HepG2 (cell line): ENCODE measurements around the gene TGFBRAP1. TPM values are rescaled to one million over a fixed set of nuclear protein-coding genes. Genes with fewer than 3 reads are reported as not detected.
A peak's percentile ranks its signal among the peaks of the same experiment; 100 is the strongest.

Source experiments
- ATAC-seq: fragments of 200-7000 bp; cut with Tn5 transposase; 3 replicates; pipeline ENCODE4 v1.9.1; 2020; ENCODE audit warnings: mild to moderate bottlenecking, moderate library complexity
- BruUV-seq: library from RNA; stranded (reverse); fragments of 400-500 nt; replicated peaks from 2 replicates; lab custom pipeline; 2021; lab: Mats Ljungman, UMichigan
- CTCF ChIA-PET: fragments of 300-600 bp; formaldehyde crosslinking; extraction: SDS; loops from one replicate; lab custom pipeline; 2021; ENCODE audit warnings: low total read pairs, inconsistent platforms, low intra/inter-chr PET ratio; lab: Yijun Ruan, JAX
- POLR2A ChIA-PET: fragments of 350-600 bp; sonication (Branson Sonifier 250); formaldehyde crosslinking; loops from one replicate; lab custom pipeline; 2020; ENCODE audit warnings: antibody characterized with exemption, inconsistent platforms; lab: Yijun Ruan, JAX
- DNase-seq: peaks from one replicate; pipeline ENCODE4 v3.0.0-alpha.2; 2015; ENCODE audit warnings: low spot score
- FAIRE-seq: peaks from 3 replicates; lab custom pipeline; 2011; peaks lifted over from hg19 to GRCh38; lab: Jason Lieb, UNC
- H2AFZ ChIP-seq: one replicate; pipeline ENCODE4 v1.6.1; 2011; ENCODE audit warnings: low read length, inconsistent platforms
- H3K27ac ChIP-seq: fragments of 300-600 bp; 3 replicates; pipeline ENCODE4 v1.8.0; 2011; ENCODE audit warnings: mixed run types, mild to moderate bottlenecking, mixed read lengths, low read length, inconsistent platforms; ENCODE audit not compliant: insufficient read depth; ENCODE audit errors: extremely low read length
- H3K27me3 ChIP-seq, 2 experiments: fragments of 200-600 bp in 1 of 2; 2 replicates in 1 of 2; 3 replicates in 1 of 2; pipeline versions ENCODE4 v1.6.0 to v1.8.0; 2011; ENCODE audit warnings: low read length in 2 of 2, mild to moderate bottlenecking in 2 of 2, moderate library complexity in 2 of 2, inconsistent platforms in 1 of 2; ENCODE audit not compliant: insufficient read depth in 2 of 2, control insufficient read depth in 1 of 2
- H3K36me3 ChIP-seq, 2 experiments: fragments of 200-600 bp in 1 of 2; replicated peaks in 1 of 2; 2 replicates in 1 of 2; 3 replicates in 1 of 2; pipeline versions ENCODE4 v1.5.1 to v1.8.0; 2011; ENCODE audit warnings: low read length in 2 of 2, inconsistent platforms in 1 of 2; ENCODE audit not compliant: insufficient read depth in 2 of 2, control insufficient read depth in 1 of 2
- H3K4me1 ChIP-seq: 2 replicates; pipeline ENCODE4 v1.5.1; 2012; ENCODE audit warnings: low read length, inconsistent platforms; ENCODE audit not compliant: insufficient read depth
- H3K4me2 ChIP-seq: 2 replicates; pipeline ENCODE4 v1.6.0; 2011; ENCODE audit warnings: low read depth, low read length, inconsistent platforms
- H3K4me3 ChIP-seq, 3 experiments: fragments of 200-600 bp in 1 of 3; sonication (generic), shearing (Covaris generic) in 1 of 3; replicated peaks in 1 of 3; 2 replicates each; pipeline ENCODE4 v1.5.1; 2011 to 2016; ENCODE audit warnings: low read length in 3 of 3, inconsistent platforms in 2 of 3, low read depth in 2 of 3, mild to moderate bottlenecking in 2 of 3, control low read depth in 1 of 3, mixed read lengths in 1 of 3; ENCODE audit not compliant: insufficient read depth in 1 of 3
- H3K79me2 ChIP-seq: one replicate; pipeline ENCODE4 v1.6.1; 2011; ENCODE audit warnings: low read length, inconsistent platforms; ENCODE audit not compliant: insufficient read depth
- H3K9ac ChIP-seq: 2 replicates; pipeline ENCODE4 v1.6.0; 2011; ENCODE audit warnings: mild to moderate bottlenecking, low read depth, low read length, inconsistent platforms; ENCODE audit not compliant: insufficient read depth
- H3K9me3 ChIP-seq: 2 replicates; pipeline ENCODE4 v1.5.1; 2012; ENCODE audit warnings: mild to moderate bottlenecking, low read length
- H4K20me1 ChIP-seq: 2 replicates; pipeline ENCODE4 v1.6.0; 2011; ENCODE audit warnings: inconsistent platforms, mild to moderate bottlenecking, low read length, moderate library complexity; ENCODE audit not compliant: insufficient read depth
- ATAD3A ChIP-seq: sonication (generic); formaldehyde crosslinking; IDR thresholded peaks from 2 replicates; pipeline ENCODE4 v1.4.0; 2020; ENCODE audit warnings: missing genetic modification reagents
- CEBPB ChIP-seq: IDR thresholded peaks from 2 replicates; pipeline ENCODE4 v1.6.1; 2011; ENCODE audit warnings: low read depth, low read length, improper control_type of control experiment, borderline replicate concordance
- ELF4 ChIP-seq: sonication (generic); formaldehyde crosslinking; IDR thresholded peaks from 2 replicates; pipeline ENCODE4 v1.5.0; 2020; ENCODE audit warnings: missing genetic modification reagents, mild to moderate bottlenecking, moderate library complexity, borderline replicate concordance
- HOMEZ ChIP-seq: IDR thresholded peaks from 2 replicates; pipeline ENCODE4 v1.6.1; 2016; ENCODE audit warnings: low read depth
- MYNN ChIP-seq: sonication (generic); formaldehyde crosslinking; IDR thresholded peaks from 2 replicates; pipeline ENCODE4 v1.4.0; 2020; ENCODE audit warnings: mild to moderate bottlenecking, low read depth, missing genetic modification reagents
- SP5 ChIP-seq: IDR thresholded peaks from 2 replicates; pipeline ENCODE4 v1.6.1; 2016; ENCODE audit warnings: low read depth, borderline replicate concordance
- ZBTB37 ChIP-seq: sonication (generic); formaldehyde crosslinking; IDR thresholded peaks from 2 replicates; pipeline ENCODE4 v1.4.0; 2020; ENCODE audit warnings: mild to moderate bottlenecking, missing genetic modification reagents
- ZMAT3 ChIP-seq: sonication (generic); formaldehyde crosslinking; conservative IDR thresholded peaks from 2 replicates; pipeline ENCODE4 v1.7.0; 2021; ENCODE audit warnings: missing genetic modification reagents
- ZNF234 ChIP-seq: sonication (generic); formaldehyde crosslinking; conservative IDR thresholded peaks from 2 replicates; pipeline ENCODE4 v1.5.1; 2020; ENCODE audit warnings: mild to moderate bottlenecking, missing genetic modification reagents
- ZNF318 ChIP-seq: sonication (generic); formaldehyde crosslinking; IDR thresholded peaks from 2 replicates; pipeline ENCODE4 v1.4.0; 2020; ENCODE audit warnings: mild to moderate bottlenecking, missing genetic modification reagents
- ZNF331 ChIP-seq: sonication (generic); formaldehyde crosslinking; IDR thresholded peaks from 2 replicates; pipeline ENCODE4 v1.4.0; 2020; ENCODE audit warnings: missing genetic modification reagents
- ZNF644 ChIP-seq: IDR thresholded peaks from 2 replicates; pipeline ENCODE4 v1.6.1; 2016; ENCODE audit warnings: low read depth
- in situ Hi-C: cut with HindIII; loops from 2 replicates; pipeline ENCODE4 v1.10.0; 2017; ENCODE audit warnings: low pct_unique_long_range_greater_than_20kb; ENCODE audit not compliant: extremely low pct_ligation_motif_present
- intact Hi-C: fragments of 100-400 bp; cut with micrococcal nuclease; formaldehyde crosslinking; loops from one replicate; pipeline ENCODE4 v1.10.0; 2022; ENCODE audit not compliant: unreplicated experiment
- polyA plus RNA-seq, 8 experiments: library from polyadenylated mRNA; depleted of rRNA in 3 of 8; stranded (reverse) in 7 of 8; unstranded in 1 of 8; fragments of >200 nt; fragmentation: Illumina TruSeq in 4 of 8; extraction: Trizol in 4 of 8; gene quantifications; 2 replicates each; pipeline versions ENCODE4 v1.2.1 to v1.2.3, GENCODE V29; 2011 to 2016; ENCODE audit warnings: low read depth in 4 of 8, missing spikeins in 1 of 8, mixed read lengths in 1 of 8; ENCODE audit not compliant: insufficient read depth in 1 of 8
- total RNA-seq, 5 experiments: library from RNA; depleted of rRNA; stranded (reverse); fragments of >200 nt; fragmentation: Illumina TruSeq; extraction: Trizol; gene quantifications; 2 replicates each; pipeline ENCODE4 v1.2.3, GENCODE V29; 2016; ENCODE audit warnings: low read depth in 1 of 5
- TF ChIP-seq, protein P1 (sequence below): sonication (generic); formaldehyde crosslinking; IDR thresholded peaks from 2 replicates; pipeline ENCODE4 v1.4.0; 2020; ENCODE audit warnings: mild to moderate bottlenecking, missing genetic modification reagents, borderline replicate concordance

Gene TGFBRAP1
- total and polyA plus RNA-seq, 2 of the 13 experiments (the other 11 are each of a cell fraction or from before 2014, with no cell fraction given) = 12.7 to 22.9 TPM

GRCh38 chr2:105313877-105314276 is 15.7 kb downstream of the TGFBRAP1 start:
- no peak for DNase-seq
- no peaks in the 10 kb centered on the region for H3K4me1 ChIP-seq
- no peak overlapping the region for H3K9ac ChIP-seq
- in situ Hi-C loops (no loop called here), intact Hi-C loops (no loop called here)
- H3K79me2 ChIP-seq = peaks cover 84% of the 10 kb centered on the region
- no peak overlapping the region for H3K27ac ChIP-seq
- no peak overlapping the region for H3K4me3 ChIP-seq
- BruUV-seq = no TSS peak
- peak; percentile 21 for FAIRE-seq
- H3K9me3 ChIP-seq = no peaks in the 10 kb centered on the region
- H3K27me3 ChIP-seq = no peaks in the 10 kb centered on the region
- POLR2A ChIA-PET = interaction anchor here (0.8 kb wide), 1 partner anchor 15 kb away, joined by 3 read pairs; no protein-coding TSS in a partner anchor
- CTCF ChIA-PET = no interaction called here
- no peak for ATAC-seq
- no peak overlapping the region for H3K4me2 ChIP-seq
- no peak overlapping the region for H2AFZ ChIP-seq
- peaks cover 0 to under 1% of the 10 kb centered on the region in 2 experiments; a peak in 2 of 5 replicates for H3K36me3 ChIP-seq
- peaks cover 8% of the 10 kb centered on the region; the same call in 1 of the 2 replicates for H4K20me1 ChIP-seq
- TF ChIP-seq ATAD3A (CRISPR knock-in tag) (no peak), ZMAT3 (CRISPR knock-in tag) (no peak), HOMEZ (no peak), ZNF234 (CRISPR knock-in tag) (no peak), SP5 (no peak), ZNF318 (CRISPR knock-in tag) (no peak), ELF4 (CRISPR knock-in tag) (no peak), ZNF331 (no peak), MYNN (CRISPR knock-in tag) (no peak), ZBTB37 (CRISPR knock-in tag) (no peak), CEBPB (no peak), ZNF644 (no peak)
- TF ChIP-seq, protein P1, sequence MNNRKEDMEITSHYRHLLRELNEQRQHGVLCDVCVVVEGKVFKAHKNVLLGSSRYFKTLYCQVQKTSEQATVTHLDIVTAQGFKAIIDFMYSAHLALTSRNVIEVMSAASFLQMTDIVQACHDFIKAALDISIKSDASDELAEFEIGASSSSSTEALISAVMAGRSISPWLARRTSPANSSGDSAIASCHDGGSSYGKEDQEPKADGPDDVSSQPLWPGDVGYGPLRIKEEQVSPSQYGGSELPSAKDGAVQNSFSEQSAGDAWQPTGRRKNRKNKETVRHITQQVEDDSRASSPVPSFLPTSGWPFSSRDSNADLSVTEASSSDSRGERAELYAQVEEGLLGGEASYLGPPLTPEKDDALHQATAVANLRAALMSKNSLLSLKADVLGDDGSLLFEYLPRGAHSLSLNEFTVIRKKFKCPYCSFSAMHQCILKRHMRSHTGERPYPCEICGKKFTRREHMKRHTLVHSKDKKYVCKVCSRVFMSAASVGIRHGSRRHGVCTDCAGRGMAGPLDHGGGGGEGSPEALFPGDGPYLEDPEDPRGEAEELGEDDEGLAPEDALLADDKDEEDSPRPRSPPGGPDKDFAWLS (CRISPR knock-in tag) = no peak
